Activated T-cell treated with anti-CD3 and anti-CD28 coated beads, Interleukin-2, amount 50 U/mL, for 24 hours (primary cell): Measurements from ENCODE around the gene HK1.
"Not testable (repeated sequence)": the region's sequence is repeated elsewhere in the genome, so short reads cannot be mapped to it uniquely, and the experiment has no call there.

Experiments used
- DNase-seq: peaks from one replicate; pipeline ENCODE4 v3.0.0-alpha.2; 2020
- H3K27ac Mint-ChIP-seq: 2 replicates; pipeline ENCODE4 v1.8.0; 2020; ENCODE audit warnings: mild to moderate bottlenecking, mixed read lengths
- H3K27me3 Mint-ChIP-seq: 2 replicates; pipeline ENCODE4 v1.8.0; 2020; ENCODE audit warnings: mixed read lengths
- H3K36me3 Mint-ChIP-seq: 2 replicates; pipeline ENCODE4 v1.8.0; 2020; ENCODE audit warnings: low read depth, mixed read lengths
- H3K4me1 Mint-ChIP-seq: 2 replicates; pipeline ENCODE4 v1.8.0; 2020; ENCODE audit warnings: low read depth, mixed read lengths
- H3K4me3 Mint-ChIP-seq: 2 replicates; pipeline ENCODE4 v1.8.0; 2020; ENCODE audit warnings: mild to moderate bottlenecking, moderate library complexity, mixed read lengths
- H3K9me3 Mint-ChIP-seq: 2 replicates; pipeline ENCODE4 v1.8.0; 2020; ENCODE audit warnings: mixed read lengths

HK1 gene

DNA sequence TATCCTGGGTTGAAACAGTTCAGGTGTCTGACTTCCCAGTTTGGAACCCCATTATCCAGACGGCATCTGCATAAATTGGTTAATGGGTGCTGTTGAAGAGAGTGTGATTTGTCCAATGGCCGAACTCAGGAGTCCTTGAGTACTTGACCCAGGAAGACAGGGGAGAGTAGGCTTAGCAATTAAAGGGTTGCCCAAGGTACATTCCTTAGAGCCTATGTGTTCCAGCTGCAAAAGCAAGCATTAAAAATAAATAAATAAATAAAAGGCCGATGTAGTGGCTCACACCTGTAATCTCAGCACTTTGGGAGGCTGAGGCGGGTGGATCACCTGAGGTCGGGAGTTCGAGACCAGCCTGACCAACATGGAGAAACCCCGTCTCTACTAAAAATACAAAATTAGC, 44.0 kb downstream of the HK1 start:
- Mint-ChIP-seq H3K27ac (peak overlapping the region; percentile 99), H3K36me3 (peaks cover 48% of the 10 kb centered on the region), H3K4me1 (peaks cover 69% of the 10 kb centered on the region)
- H3K9me3 Mint-ChIP-seq, DNase-seq, H3K4me3 Mint-ChIP-seq, H3K27me3 Mint-ChIP-seq: not testable (repeated sequence)

DNA sequence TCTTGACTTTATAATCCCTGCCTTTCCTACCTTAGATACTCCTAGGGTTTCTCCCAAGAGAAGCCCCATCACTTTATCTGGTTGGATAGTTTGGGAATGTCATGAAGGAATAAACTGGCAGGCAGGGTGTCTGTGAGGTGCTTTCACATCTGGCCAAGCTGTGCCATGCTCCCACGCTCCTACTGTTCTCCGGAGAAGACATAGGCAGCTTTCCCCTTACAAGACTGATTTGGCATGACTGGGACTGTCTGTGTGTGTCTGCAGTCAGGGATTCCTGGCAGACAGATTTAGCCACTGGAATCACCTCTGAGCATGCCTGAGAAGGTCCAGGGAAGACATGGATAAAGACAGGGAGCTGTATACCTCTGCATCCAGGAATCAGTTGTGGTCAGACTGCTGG, 45.3 kb downstream of the HK1 start:
- Mint-ChIP-seq H3K9me3 (no peaks in the 10 kb centered on the region), H3K27ac (peak overlapping the region; percentile 86), H3K4me3 (no peak overlapping the region), H3K36me3 (peaks cover 57% of the 10 kb centered on the region), H3K4me1 (peaks cover 74% of the 10 kb centered on the region), H3K27me3 (no peaks in the 10 kb centered on the region)
- DNase-seq: no peak

DNA sequence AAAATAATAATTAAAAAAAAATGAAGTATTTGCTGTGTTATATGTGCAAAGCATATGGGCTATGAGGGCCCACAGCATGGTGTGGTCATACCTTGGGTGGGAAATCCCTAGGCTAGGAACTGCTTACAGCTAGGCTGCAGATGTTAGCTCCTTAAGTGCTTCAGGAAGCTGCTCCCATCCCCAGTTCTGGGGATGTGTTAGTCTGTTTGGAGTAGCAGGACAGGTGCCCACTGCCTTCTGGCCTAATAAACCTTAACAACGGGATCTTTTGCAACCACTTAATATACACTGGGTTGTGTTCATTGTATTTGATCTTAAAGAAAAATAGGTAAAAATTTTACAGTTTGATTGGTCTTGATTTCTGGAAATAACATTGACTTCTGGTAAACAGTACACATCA, 46.3 kb downstream of the HK1 start:
- no peak overlapping the region for H3K4me3 Mint-ChIP-seq

DNA sequence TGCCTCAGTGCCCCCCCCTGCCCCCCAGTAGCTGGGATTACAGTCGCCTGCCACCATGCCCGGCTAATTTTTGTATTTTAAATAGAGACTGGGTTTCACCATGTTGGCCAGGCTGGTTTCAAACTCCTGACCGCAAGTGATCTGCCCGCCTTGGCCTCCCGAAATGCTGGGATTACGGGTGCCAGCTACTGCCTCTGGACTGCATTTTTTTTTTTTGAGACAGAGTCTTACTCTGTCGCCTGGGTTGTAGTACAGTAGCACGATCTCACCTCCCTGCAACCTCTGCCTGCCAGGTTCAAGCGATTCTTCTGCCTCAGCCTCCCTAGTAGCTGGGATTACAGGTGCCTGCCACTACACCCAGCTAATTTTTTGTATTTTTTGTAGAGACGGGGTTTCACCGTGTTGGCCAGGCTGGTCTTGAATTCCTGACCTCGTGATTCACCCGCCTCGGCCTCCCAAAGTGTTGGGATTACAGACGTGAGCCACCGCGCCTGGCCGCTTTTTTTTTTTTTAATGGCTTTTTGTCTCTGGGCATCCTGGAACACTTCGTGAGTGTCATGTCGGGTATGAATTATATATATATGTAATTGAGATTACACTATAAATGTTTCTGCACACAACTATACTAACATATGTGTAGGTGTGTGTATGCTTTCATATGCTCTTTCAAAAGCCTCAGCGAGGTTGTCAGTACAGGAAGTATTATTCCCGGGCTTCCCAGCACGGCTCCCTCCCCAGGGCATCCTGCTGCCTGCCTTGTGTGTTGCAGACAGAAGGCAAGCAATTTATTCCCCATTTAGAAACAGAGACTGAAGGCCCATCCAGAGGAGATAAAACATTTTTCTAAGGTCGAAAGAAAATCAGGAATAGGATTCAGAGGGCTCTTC, 47.6 kb downstream of the HK1 start:
- not testable (repeated sequence) for H3K4me3 Mint-ChIP-seq
- H3K36me3 Mint-ChIP-seq: peaks cover 59% of the 10 kb centered on the region

More for the DNA sequence above, 46.3 kb downstream of the HK1 start:
- Mint-ChIP-seq H3K9me3 (no peaks in the 10 kb centered on the region), H3K4me1 (peaks cover 83% of the 10 kb centered on the region), H3K27ac (peak overlapping the region; percentile 44), H3K27me3 (no peaks in the 10 kb centered on the region), H3K36me3 (peaks cover 59% of the 10 kb centered on the region)
- no peak for DNase-seq

DNA sequence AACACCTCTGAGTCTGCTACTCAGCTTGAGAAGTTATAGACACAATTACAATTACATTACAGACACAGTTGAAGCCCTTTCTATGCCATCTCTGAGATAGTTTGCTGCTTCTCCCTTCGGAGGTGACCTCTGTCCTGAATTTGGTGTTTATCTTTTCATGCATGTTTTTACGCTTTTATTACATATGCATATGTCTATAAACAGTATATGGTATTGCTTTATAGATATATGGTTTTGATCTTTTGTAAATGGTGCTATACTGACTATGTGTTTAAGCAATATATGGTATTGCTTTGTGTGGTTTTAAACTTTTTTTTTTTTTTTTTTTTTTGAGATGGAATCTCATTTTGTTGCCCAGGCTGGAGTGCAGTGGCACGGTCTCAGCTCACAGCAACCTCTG, 48.4 kb downstream of the HK1 start:
- H3K4me3 Mint-ChIP-seq: no peak overlapping the region

More for the DNA sequence above, 47.6 kb downstream of the HK1 start:
- H3K9me3 Mint-ChIP-seq, H3K27me3 Mint-ChIP-seq, DNase-seq: not testable (repeated sequence)
- H3K27ac Mint-ChIP-seq: peak overlapping the region; percentile 86
- H3K4me1 Mint-ChIP-seq: peaks cover 80% of the 10 kb centered on the region

DNA sequence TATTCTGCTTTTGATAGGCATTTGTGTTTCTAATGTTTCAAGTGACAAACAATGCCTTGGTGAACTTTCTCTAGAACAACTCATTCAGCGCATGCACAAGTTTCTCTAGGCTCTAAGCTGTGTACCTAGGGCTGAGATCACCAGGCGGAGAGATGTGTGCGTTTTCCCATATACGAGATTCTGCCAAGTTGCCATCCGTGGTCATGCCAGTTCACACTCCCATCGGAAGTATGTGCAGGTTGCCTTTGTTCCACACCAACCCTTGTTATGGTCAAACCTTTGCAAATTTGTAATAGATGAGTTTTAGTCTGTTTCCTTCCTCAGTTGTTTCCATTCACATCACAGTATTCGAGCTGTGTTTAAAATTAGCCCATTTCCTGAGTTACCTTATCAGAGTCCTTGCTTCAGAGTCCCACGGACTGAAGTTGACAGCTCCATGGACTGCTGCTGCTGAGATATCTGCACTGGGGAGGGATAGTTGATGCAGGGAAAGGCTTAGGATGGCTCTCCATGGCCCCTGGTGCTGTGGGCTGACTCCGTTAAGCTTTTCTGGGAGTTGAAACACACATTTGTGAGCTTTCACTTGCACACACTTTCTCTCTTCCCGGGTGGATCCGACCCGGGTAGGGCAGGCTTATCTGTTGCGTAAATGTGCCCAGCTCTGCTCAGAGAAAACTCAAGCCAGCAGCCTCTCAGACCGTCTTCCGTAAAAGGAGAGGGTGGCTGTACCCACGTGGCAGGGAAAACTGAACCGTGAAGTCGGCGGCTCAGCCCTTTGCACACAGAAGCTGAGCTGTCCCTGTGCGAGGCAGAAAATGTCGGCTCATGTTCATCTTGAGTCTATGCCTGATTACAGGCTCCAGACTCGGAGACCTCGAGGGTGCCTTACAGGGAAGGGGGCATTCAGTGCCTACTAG, 49.4 kb downstream of the HK1 start:
- DNase-seq: peak; percentile 62

More for the DNA sequence above, 48.4 kb downstream of the HK1 start:
- no peak for DNase-seq
- Mint-ChIP-seq H3K4me1 (peaks cover 75% of the 10 kb centered on the region), H3K27me3 (no peaks in the 10 kb centered on the region), H3K9me3 (no peaks in the 10 kb centered on the region), H3K36me3 (peaks cover 60% of the 10 kb centered on the region), H3K27ac (peak overlapping the region; percentile 86)

DNA sequence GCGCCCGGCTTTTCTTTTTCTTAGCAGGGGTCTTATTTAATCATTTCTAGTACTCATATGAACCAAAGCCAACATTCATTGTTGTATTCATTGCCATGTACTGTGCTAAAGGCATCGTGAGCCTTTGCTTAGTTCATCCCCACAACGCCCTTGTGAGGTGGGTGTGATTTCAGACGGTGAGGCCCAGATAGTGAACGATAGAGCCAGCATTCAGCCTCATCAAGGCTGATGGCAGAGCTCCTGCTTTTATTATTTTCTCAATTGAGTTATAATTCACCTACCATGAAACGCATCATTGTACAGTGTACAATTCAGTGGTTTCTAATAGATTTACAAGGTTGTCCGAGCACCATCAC, 50.1 kb downstream of the HK1 start:
- Mint-ChIP-seq H3K36me3 (peaks cover 63% of the 10 kb centered on the region), H3K4me1 (peaks cover 80% of the 10 kb centered on the region), H3K27ac (peak overlapping the region; percentile 81)

More for the DNA sequence above, 49.4 kb downstream of the HK1 start:
- Mint-ChIP-seq H3K4me1 (peaks cover 78% of the 10 kb centered on the region), H3K9me3 (no peaks in the 10 kb centered on the region), H3K27ac (peak overlapping the region; percentile 81), H3K36me3 (peaks cover 64% of the 10 kb centered on the region), H3K27me3 (no peaks in the 10 kb centered on the region), H3K4me3 (peak overlapping the region; percentile 74)

DNA sequence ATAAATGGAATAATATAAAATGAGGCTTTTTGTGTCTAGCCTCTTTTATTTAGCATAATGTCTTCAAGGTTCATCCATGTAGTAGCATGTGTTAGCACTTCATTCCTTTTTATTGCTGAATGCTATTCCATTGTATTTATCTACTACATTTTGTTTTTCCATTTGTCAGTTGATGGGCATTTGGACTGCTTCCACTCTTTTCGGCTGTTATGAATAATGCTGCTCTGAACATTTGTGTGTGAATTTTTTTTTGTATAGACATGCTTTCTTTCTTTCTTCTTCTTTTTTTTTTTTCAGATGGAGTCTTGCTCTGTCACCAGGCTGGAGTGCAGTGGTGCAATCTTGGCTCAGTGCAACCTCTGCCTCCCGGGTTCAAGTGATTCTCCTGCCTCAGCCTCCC, 50.6 kb downstream of the HK1 start:
- H3K9me3 Mint-ChIP-seq, H3K27me3 Mint-ChIP-seq, DNase-seq: not testable (repeated sequence)
- peaks cover 66% of the 10 kb centered on the region for H3K36me3 Mint-ChIP-seq
- H3K27ac Mint-ChIP-seq: peak overlapping the region; percentile 81
- peak overlapping the region; percentile 31 for H3K4me3 Mint-ChIP-seq
- peaks cover 80% of the 10 kb centered on the region for H3K4me1 Mint-ChIP-seq

More for the DNA sequence above, 50.1 kb downstream of the HK1 start:
- Mint-ChIP-seq H3K4me3 (peak overlapping the region; percentile 74), H3K27me3 (no peaks in the 10 kb centered on the region), H3K9me3 (no peaks in the 10 kb centered on the region)
- DNase-seq: no peak

GRCh38 chr10:69329721-69330178, 51.5 kb downstream of the HK1 start:
- peaks cover 82% of the 10 kb centered on the region for H3K4me1 Mint-ChIP-seq
- peak overlapping the region; percentile 14 for H3K27ac Mint-ChIP-seq
- H3K27me3 Mint-ChIP-seq: no peaks in the 10 kb centered on the region
- H3K4me3 Mint-ChIP-seq: no peak overlapping the region
- H3K36me3 Mint-ChIP-seq: peaks cover 65% of the 10 kb centered on the region
- H3K9me3 Mint-ChIP-seq: no peaks in the 10 kb centered on the region
- no peak for DNase-seq

DNA sequence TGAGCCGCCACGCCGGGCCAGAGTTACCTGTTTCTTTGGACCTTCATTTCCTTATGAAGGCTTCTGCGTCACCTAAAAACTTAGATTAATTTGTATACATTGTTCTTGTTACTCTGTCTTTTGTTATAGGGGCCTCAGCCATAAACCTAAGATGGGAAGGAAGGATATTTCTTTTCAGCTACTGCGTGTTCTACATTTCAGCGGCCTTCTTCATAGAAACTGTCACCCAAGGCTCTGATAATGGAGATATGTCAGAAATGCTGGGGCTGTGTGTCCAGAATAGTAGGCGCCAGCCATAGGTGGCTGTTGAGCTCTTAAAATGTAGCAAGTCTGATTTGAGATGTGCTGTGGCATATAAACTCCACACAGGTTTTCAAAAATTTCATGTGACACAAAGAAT, 52.9 kb downstream of the HK1 start:
- Mint-ChIP-seq H3K36me3 (peaks cover 72% of the 10 kb centered on the region), H3K27me3 (no peaks in the 10 kb centered on the region), H3K4me1 (peaks cover 87% of the 10 kb centered on the region), H3K9me3 (no peaks in the 10 kb centered on the region), H3K4me3 (no peak overlapping the region), H3K27ac (no peak overlapping the region)
- DNase-seq: no peak

DNA sequence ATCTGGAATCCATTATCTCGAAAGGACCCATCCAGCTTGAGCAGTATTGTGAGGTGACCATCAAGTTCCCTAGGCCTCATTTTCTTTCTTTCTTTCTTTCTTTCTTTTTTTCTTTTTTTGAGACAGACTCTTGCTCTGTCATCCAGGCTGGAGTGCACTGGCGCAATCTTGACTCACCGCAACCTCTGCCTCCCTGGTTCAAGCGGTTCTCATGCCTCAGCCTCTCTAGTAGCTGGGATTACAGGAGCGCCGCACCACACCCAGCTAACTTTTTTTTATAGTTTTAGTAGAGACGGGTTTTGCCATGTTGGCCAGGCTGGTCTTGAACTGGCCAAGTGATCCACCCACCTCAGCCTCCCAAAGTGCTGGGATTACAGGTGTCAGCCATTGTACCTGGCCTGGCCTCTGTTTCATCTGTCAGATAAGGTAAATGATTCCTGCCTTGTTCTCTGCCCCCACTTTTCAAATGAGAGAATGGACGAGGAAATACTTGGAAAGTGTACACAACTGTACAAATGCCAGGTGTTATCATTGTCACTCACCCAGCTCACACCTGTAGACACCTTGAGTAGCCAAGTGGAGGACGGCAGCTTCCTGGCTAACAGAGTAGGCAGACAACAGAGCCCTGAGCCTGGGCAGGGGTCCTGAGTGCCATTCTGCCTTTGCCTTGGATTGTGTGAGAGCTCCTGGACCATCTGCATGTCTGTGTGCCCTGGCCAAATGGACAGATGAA, 54.1 kb downstream of the HK1 start:
- DNase-seq: no peak
- Mint-ChIP-seq H3K4me3 (no peak overlapping the region), H3K27ac (no peak overlapping the region), H3K4me1 (peaks cover 84% of the 10 kb centered on the region), H3K27me3 (no peaks in the 10 kb centered on the region), H3K9me3 (no peaks in the 10 kb centered on the region), H3K36me3 (peaks cover 71% of the 10 kb centered on the region)

GRCh38 chr10:69333205-69333604, 54.9 kb downstream of the HK1 start:
- DNase-seq: no peak
- Mint-ChIP-seq H3K4me1 (peaks cover 84% of the 10 kb centered on the region), H3K27me3 (no peaks in the 10 kb centered on the region), H3K9me3 (no peaks in the 10 kb centered on the region), H3K27ac (no peak overlapping the region), H3K4me3 (no peak overlapping the region), H3K36me3 (peaks cover 73% of the 10 kb centered on the region)

- Mint-ChIP-seq H3K4me3 (peak overlapping the region; percentile 67), H3K36me3 (peaks cover 66% of the 10 kb centered on the region), H3K4me1 (peaks cover 84% of the 10 kb centered on the region), H3K27ac (peak overlapping the region; percentile 93)
- H3K9me3 Mint-ChIP-seq, H3K27me3 Mint-ChIP-seq, DNase-seq: not testable (repeated sequence)
These were observed 55.6 kb downstream of the HK1 start for GRCh38 chr10:69333865-69334301.
